GM21825 (cell line): ENCODE measurements around the gene TUSC2.

Source experiments
- ATAC-seq: cut with Tn5 transposase; IDR thresholded peaks from one replicate; pipeline ENCODE4 v1.9.1; 2021; ENCODE audit warnings: mild to moderate bottlenecking, moderate library complexity; ENCODE audit not compliant: unreplicated experiment

The TUSC2 gene

GRCh38 chr3:50327943-50328691 is at the start of gene TUSC2:
Gene TUSC2 (minus strand): TSS chr3:50328223. CDS start chr3:50328099, 124 bp downstream.
- peak; percentile 82 for ATAC-seq

- ATAC-seq = no peak
Observed at GRCh38 chr3:50375258-50375931, 47.4 kb upstream of the TUSC2 start.

GRCh38 chr3:50374363-50375257 is 46.6 kb upstream of the TUSC2 start:
- ATAC-seq = no peak

GRCh38 chr3:50373146-50374051 is 45.4 kb upstream of the TUSC2 start:
- ATAC-seq = no peak

- no peak for ATAC-seq
Observed at GRCh38 chr3:50372349-50372748, 44.3 kb upstream of the TUSC2 start.

GRCh38 chr3:50371133-50371685 is 43.2 kb upstream of the TUSC2 start:
- no peak for ATAC-seq

GRCh38 chr3:50370594-50370993 is 42.6 kb upstream of the TUSC2 start:
- ATAC-seq = no peak

- no peak for ATAC-seq
Observed at GRCh38 chr3:50369012-50369670, 41.1 kb upstream of the TUSC2 start.

GRCh38 chr3:50365842-50366220 is 37.8 kb upstream of the TUSC2 start:
- no peak for ATAC-seq

GRCh38 chr3:50365080-50365841 is 37.2 kb upstream of the TUSC2 start:
- ATAC-seq = peak; percentile 76

GRCh38 chr3:50364573-50365079 is 36.6 kb upstream of the TUSC2 start:
- peak; percentile 5 for ATAC-seq

GRCh38 chr3:50359760-50360110 is 31.7 kb upstream of the TUSC2 start:
- no peak for ATAC-seq

GRCh38 chr3:50358911-50359759 is 31.1 kb upstream of the TUSC2 start, which contains the start of gene TMEM115:
Gene TMEM115 (minus strand): TSS chr3:50359521. CDS start chr3:50359063, 458 bp downstream.
- ATAC-seq = peak; percentile 94

- ATAC-seq = no peak
Observed at GRCh38 chr3:50358355-50358910, 30.4 kb upstream of the TUSC2 start.

- no peak for ATAC-seq
Observed at GRCh38 chr3:50357481-50357880, 29.5 kb upstream of the TUSC2 start.

GRCh38 chr3:50356553-50356952 is 28.5 kb upstream of the TUSC2 start:
- no peak for ATAC-seq

- no peak for ATAC-seq
Observed at GRCh38 chr3:50355829-50356552, 28.0 kb upstream of the TUSC2 start.
